ENCODE results near the gene ATXN1. TPM values are rescaled to one million over a fixed set of nuclear protein-coding genes. Genes with fewer than 3 reads are reported as not detected.

ATXN1 gene
- total and polyA plus RNA-seq, 2 donors from 2014 or later = 4.2 to 58.2 TPM

- intact Hi-C loops (cut with DNase I) = no loop called here
- Histone ChIP-seq H3K9ac (ENCODE audit: low read length in 3 of 3) (no peak overlapping the region), H3K9me3 (ENCODE audit: control insufficient read depth in 2 of 3, insufficient read depth in 1 of 3, low read length in 3 of 3) (no peaks in the 10 kb centered on the region), H3K36me3 (ENCODE audit: control insufficient read depth in 2 of 3, insufficient read depth in 3 of 3, low read length in 3 of 3) (no peaks in the 10 kb centered on the region), H3K27ac (ENCODE audit: low read depth in 2 of 2, low read length in 2 of 2) (no peak overlapping the region), H3K27me3 (ENCODE audit: control insufficient read depth, insufficient read depth, low read length) (no peaks in the 10 kb centered on the region), H3K4me1 (ENCODE audit: control insufficient read depth in 2 of 3, insufficient read depth in 2 of 3, low read depth in 1 of 3, low read length in 3 of 3) (peaks cover 0 to 2% (median 0%) of the 10 kb centered on the region in 3 donors), H3K4me3 (ENCODE audit: low read length in 3 of 3) (no peak overlapping the region)
- no peak for DNase-seq
- FAIRE-seq = no peak
- TF ChIP-seq CTCF (IDR thresholded peaks at IDR 0.05; ENCODE audit: borderline replicate concordance, extremely low read depth, insufficient read depth) = no peak
These were observed 361.0 kb downstream of the ATXN1 start for GRCh38 chr6:16400248-16400760.

- TF ChIP-seq CTCF (IDR thresholded peaks at IDR 0.05; ENCODE audit: borderline replicate concordance, extremely low read depth, insufficient read depth) = no peak
- intact Hi-C loops (cut with DNase I) = no loop called here
- H3K4me3 ChIP-seq (ENCODE audit: low read length in 3 of 3) = no peak overlapping the region
- no peaks in the 10 kb centered on the region for H3K27me3 ChIP-seq (ENCODE audit: control insufficient read depth, insufficient read depth, low read length)
- no peak overlapping the region for H3K9ac ChIP-seq (ENCODE audit: low read length in 3 of 3)
- FAIRE-seq = no peak
- no peak overlapping the region for H3K27ac ChIP-seq (ENCODE audit: low read depth in 2 of 2, low read length in 2 of 2)
- H3K4me1 ChIP-seq (ENCODE audit: control insufficient read depth in 2 of 3, insufficient read depth in 2 of 3, low read depth in 1 of 3, low read length in 3 of 3) = peaks cover 0 to 2% (median 0%) of the 10 kb centered on the region in 3 donors
- no peaks in the 10 kb centered on the region for H3K36me3 ChIP-seq (ENCODE audit: control insufficient read depth in 2 of 3, insufficient read depth in 3 of 3, low read length in 3 of 3)
- H3K9me3 ChIP-seq (ENCODE audit: control insufficient read depth in 2 of 3, insufficient read depth in 1 of 3, low read length in 3 of 3) = no peaks in the 10 kb centered on the region
- no peak for DNase-seq
These were observed 361.6 kb downstream of the ATXN1 start for GRCh38 chr6:16399695-16400094.

DNA sequence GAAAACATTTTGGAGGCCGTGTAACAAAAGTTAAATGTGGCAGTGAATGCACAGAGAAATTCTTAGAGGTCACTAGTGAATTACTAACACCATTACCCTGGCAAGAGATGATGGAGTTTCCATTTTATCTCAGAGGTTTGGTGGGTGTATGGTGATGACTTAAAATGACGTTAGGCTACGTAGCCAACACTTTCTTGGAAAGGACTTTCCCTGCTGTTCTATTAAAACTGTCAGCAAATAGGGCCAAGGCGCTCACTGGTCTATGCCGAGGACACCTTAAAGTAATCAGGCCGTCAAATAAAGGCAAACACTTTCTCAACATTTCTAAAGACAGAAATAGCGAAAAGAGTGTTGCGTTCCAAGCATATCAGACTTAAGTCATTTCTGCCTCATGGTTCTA, 362.1 kb downstream of the ATXN1 start:
- H3K9me3 ChIP-seq (ENCODE audit: control insufficient read depth in 2 of 3, insufficient read depth in 1 of 3, low read length in 3 of 3) = no peaks in the 10 kb centered on the region
- H3K27ac ChIP-seq (ENCODE audit: low read depth in 2 of 2, low read length in 2 of 2) = no peak overlapping the region
- no peak for FAIRE-seq

More for the DNA sequence above, 362.1 kb downstream of the ATXN1 start:
- Histone ChIP-seq H3K27me3 (ENCODE audit: control insufficient read depth, insufficient read depth, low read length) (no peaks in the 10 kb centered on the region), H3K9ac (ENCODE audit: low read length in 3 of 3) (no peak overlapping the region), H3K36me3 (ENCODE audit: control insufficient read depth in 2 of 3, insufficient read depth in 3 of 3, low read length in 3 of 3) (no peaks in the 10 kb centered on the region), H3K4me3 (ENCODE audit: low read length in 3 of 3) (no peak overlapping the region), H3K4me1 (ENCODE audit: control insufficient read depth in 2 of 3, insufficient read depth in 2 of 3, low read depth in 1 of 3, low read length in 3 of 3) (peaks cover 0 to 2% (median 0%) of the 10 kb centered on the region in 3 donors)
- no peak for TF ChIP-seq CTCF (IDR thresholded peaks at IDR 0.05; ENCODE audit: borderline replicate concordance, extremely low read depth, insufficient read depth)
- no peak for DNase-seq
- intact Hi-C loops (cut with DNase I) = no loop called here
